Neural cell (in vitro differentiated cells): ENCODE measurements around the gene OR10C1.

ENCODE experiments used
- CTCF ChIP-seq: fragments of 450-650 bp; IDR thresholded peaks from 2 replicates; pipeline ENCODE4 v1.5.1; 2014; ENCODE audit warnings: antibody characterized with exemption, mild to moderate bottlenecking, moderate library complexity; ENCODE audit not compliant: poor library complexity, severe bottlenecking
- EZH2 ChIP-seq: fragments of 200-600, 300-800 bp; shearing (Covaris generic), sonication (generic); IDR thresholded peaks from 2 replicates; pipeline ENCODE4 v1.6.1; 2014; ENCODE audit warnings: antibody characterized with exemption, low read length, borderline replicate concordance, mild to moderate bottlenecking; ENCODE audit not compliant: insufficient read depth, poor library complexity, severe bottlenecking
- POLR2AphosphoS5 ChIP-seq: IDR thresholded peaks from 2 replicates; pipeline ENCODE4 v1.6.1; 2012
- RAD21 ChIP-seq: fragments of 450-650 bp; conservative IDR thresholded peaks from 2 replicates; pipeline ENCODE4 v1.6.1; 2014; ENCODE audit warnings: antibody characterized with exemption, mild to moderate bottlenecking, moderate library complexity

- no peak for TF ChIP-seq CTCF
- TF ChIP-seq RAD21 = no peak
- no peak for TF ChIP-seq POLR2AphosphoS5
- no peak for TF ChIP-seq EZH2
Measured at GRCh38 chr6:29424575-29424974, 14.5 kb upstream of the OR10C1 start.
